Ovary (tissue), 3 donors: ENCODE data around the gene PLEKHA5.

Experiments used
- CTCF ChIP-seq, 3 donors: fragments of 450-650 bp in 2 of 3; fragments of 200-600 bp in 1 of 3; IDR thresholded peaks; one replicate each; pipeline versions ENCODE4 v1.5.1 to v1.8.0; 2016 to 2022; ENCODE audit warnings: antibody characterized with exemption in 3 of 3, mild to moderate bottlenecking in 1 of 3
- EP300 ChIP-seq: sonication (generic); formaldehyde crosslinking; IDR thresholded peaks from one replicate; pipeline ENCODE4 v1.6.1; 2017; ENCODE audit warnings: antibody characterized with exemption
- POLR2A ChIP-seq: fragments of 450-650 bp; IDR thresholded peaks from one replicate; pipeline ENCODE4 v1.6.1; 2017; ENCODE audit warnings: antibody characterized with exemption, mild to moderate bottlenecking, moderate library complexity
- donor health status: DM: no; HTN: no; CAD: no.

DNA sequence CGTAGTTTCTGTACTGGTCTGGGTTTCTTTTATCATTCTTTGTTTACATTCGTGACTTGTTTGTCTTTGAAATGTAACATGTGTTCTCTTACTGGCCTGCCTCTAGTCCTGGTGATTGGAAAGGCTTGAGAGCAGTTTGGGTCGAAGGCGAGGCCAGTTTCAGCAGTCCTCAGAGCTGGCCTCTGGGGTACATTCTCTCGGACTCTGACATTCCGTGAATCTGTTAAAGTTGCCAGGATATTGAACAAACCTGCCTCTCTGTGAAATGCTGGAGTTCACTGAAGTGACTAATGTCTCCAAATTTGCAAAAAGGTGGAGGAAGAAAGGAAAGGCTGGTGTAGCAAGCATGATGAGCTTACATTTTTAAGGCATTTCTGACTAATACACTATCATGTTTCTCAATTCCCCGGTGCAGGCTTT, 1.5 kb downstream of the PLEKHA5 start:
- no peak for TF ChIP-seq POLR2A
- TF ChIP-seq CTCF (IDR thresholded peaks at IDR 0.05) = no peak
- no peak for TF ChIP-seq EP300
